T-helper 2 cell treated with Interferon-gamma antibody and Interleukin-4, amounts not matched to agents 5 μg/mL and 100 μg/mL, for 36 hours (primary cell): Measurements from ENCODE around the gene STXBP3.
A peak's percentile ranks its signal among the peaks of the same experiment; 100 is the strongest.
"Not testable (repeated sequence)": the region's sequence is repeated elsewhere in the genome, so short reads cannot be mapped to it uniquely, and the experiment has no call there.

Experiments used
- DNase-seq: peaks from one replicate; pipeline ENCODE4 v3.0.0; 2021; ENCODE audit warnings: low spot score
- H3K27ac Mint-ChIP-seq: one replicate; pipeline ENCODE4 v1.8.0; 2021; ENCODE audit warnings: mild to moderate bottlenecking, mixed read lengths
- H3K27me3 Mint-ChIP-seq: one replicate; pipeline ENCODE4 v1.8.0; 2021; ENCODE audit warnings: low read depth, mixed read lengths
- H3K36me3 Mint-ChIP-seq: one replicate; pipeline ENCODE4 v1.8.0; 2021; ENCODE audit warnings: low read depth, mixed read lengths
- H3K4me1 Mint-ChIP-seq: one replicate; pipeline ENCODE4 v1.8.0; 2021; ENCODE audit warnings: low read depth, mixed read lengths
- H3K4me3 Mint-ChIP-seq: one replicate; pipeline ENCODE4 v1.8.0; 2022; ENCODE audit warnings: mild to moderate bottlenecking, moderate library complexity, mixed read lengths
- H3K9me3 Mint-ChIP-seq: one replicate; pipeline ENCODE4 v1.8.0; 2021; ENCODE audit warnings: mixed read lengths

Gene STXBP3

DNA sequence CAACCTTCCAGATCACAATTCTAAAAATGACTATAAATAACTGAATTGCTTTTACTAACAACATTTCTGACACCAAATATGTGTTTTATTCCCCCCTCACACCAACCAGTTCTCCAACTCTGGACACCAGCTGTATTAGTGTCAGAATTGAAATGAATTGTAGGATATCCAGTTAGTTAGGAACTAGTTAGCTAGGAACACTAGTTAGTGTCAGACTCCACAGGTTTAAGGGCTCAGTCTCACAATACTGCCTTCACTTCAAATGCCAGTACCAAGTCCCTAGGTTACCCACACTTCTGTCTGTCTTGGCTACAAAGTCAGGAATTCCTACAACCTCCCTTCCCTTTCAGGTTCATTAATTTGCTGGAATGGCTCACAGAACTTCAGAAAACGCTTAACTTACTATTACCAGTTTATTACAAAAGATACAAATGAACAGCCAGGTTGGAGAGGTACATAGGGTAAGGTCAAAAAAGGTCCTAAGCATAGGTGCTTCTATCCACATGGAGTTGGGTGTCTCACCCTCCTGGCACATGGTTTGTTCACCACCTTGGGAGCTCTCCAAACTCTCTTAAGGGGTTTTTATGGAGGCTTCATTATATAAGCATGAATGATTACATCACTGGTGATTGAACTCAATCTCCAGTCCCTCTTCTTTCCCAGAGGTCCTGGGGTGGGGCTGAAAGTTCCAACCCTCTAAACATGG lies 4.2 kb downstream of the STXBP3 start:
- Mint-ChIP-seq H3K27me3 (no peaks in the 10 kb centered on the region), H3K27ac (no peak overlapping the region), H3K36me3 (peaks cover 32% of the 10 kb centered on the region), H3K9me3 (no peaks in the 10 kb centered on the region), H3K4me3 (no peak overlapping the region), H3K4me1 (peaks cover 35% of the 10 kb centered on the region)
- no peak for DNase-seq

DNA sequence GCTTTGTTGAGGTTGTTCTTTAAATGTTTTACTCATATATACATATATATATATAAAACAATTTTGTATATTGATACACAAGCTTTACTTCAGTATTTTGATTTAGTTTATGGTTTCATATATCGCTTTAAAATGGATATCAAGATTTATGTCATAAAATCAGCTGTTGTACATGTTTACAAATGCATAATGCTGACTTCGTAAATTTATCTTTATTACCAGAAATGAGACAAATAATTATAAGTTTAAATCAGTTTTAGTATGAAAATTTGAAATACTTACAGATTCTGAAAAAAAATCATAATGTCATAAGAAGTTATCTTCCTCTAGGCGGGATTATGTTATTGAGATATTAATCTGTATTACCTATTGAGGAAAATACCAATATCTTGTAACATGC lies 6.9 kb downstream of the STXBP3 start:
- no peaks in the 10 kb centered on the region for H3K9me3 Mint-ChIP-seq
- no peaks in the 10 kb centered on the region for H3K27me3 Mint-ChIP-seq
- H3K36me3 Mint-ChIP-seq, result peaks cover 31% of the 10 kb centered on the region
- no peak overlapping the region for H3K27ac Mint-ChIP-seq
- no peak for DNase-seq
- H3K4me1 Mint-ChIP-seq, result peaks cover 23% of the 10 kb centered on the region
- H3K4me3 Mint-ChIP-seq, result no peak overlapping the region

DNA sequence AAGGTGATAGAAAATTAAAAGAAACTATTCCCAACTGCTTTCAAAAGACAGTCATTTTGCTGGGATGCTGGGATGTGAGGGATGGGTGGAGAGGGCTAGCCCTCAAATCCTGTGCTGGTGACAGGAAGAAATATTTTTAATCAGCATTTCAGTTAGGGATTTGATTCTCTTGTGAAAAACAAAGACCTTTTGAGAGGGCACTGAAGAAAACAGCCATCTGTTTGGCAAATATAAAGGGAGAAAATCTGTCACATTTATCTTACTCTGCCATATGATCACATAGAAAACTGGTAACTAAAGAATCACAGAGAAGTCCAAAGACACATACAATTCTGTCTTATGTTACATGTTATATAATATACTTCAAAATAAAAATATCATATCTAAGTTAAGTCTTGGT lies 12.3 kb downstream of the STXBP3 start:
- no peaks in the 10 kb centered on the region for H3K27me3 Mint-ChIP-seq
- no peak overlapping the region for H3K4me3 Mint-ChIP-seq
- no peaks in the 10 kb centered on the region for H3K9me3 Mint-ChIP-seq
- no peak for DNase-seq
- H3K27ac Mint-ChIP-seq, result no peak overlapping the region
- no peaks in the 10 kb centered on the region for H3K4me1 Mint-ChIP-seq
- peaks cover 30% of the 10 kb centered on the region for H3K36me3 Mint-ChIP-seq

DNA sequence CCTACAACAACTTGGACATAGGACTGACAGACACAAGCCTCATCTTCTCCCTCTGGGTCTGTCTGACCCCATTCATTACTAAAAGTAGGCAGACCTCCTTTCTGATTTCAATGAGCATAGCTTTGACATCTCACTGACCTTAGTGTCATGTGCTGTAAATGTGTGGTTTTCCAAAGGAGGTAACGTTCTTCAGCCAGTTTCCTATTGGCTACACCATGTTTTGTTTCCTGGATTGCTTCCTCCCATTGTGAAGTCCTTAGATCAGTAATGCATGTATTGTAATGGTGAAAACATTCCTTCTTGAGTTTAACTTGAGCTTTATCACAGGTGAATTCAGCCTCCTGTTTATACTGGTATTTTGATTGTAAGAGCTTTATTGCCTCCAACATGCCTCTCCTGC lies 20.6 kb downstream of the STXBP3 start:
- H3K27me3 Mint-ChIP-seq, result no peaks in the 10 kb centered on the region
- DNase-seq, result no peak
- no peak overlapping the region for H3K27ac Mint-ChIP-seq
- no peaks in the 10 kb centered on the region for H3K9me3 Mint-ChIP-seq
- no peaks in the 10 kb centered on the region for H3K4me1 Mint-ChIP-seq
- peaks cover 26% of the 10 kb centered on the region for H3K36me3 Mint-ChIP-seq
- no peak overlapping the region for H3K4me3 Mint-ChIP-seq

DNA sequence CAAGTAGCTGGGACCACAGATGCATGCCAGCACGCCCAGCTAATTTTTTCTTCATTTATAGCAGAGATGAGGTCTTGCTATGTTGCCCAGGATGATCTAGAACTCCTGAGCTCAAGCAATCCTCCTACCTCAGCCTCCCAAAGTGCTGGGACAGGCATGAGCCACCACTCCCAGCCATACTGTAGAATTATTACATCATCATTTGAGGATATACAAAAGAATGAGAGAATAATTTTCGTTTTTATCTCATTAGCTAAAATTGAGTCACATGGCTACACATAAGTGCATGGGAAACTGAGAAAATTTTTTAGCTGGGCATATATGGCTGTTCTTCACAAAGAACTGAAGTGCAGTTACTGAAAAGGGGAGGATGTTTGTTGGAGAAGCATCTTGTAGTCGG lies 21.2 kb downstream of the STXBP3 start:
- H3K4me3 Mint-ChIP-seq, result no peak overlapping the region
- H3K27me3 Mint-ChIP-seq, result no peaks in the 10 kb centered on the region
- H3K36me3 Mint-ChIP-seq, result peaks cover 23% of the 10 kb centered on the region
- H3K27ac Mint-ChIP-seq, result no peak overlapping the region
- no peaks in the 10 kb centered on the region for H3K4me1 Mint-ChIP-seq
- H3K9me3 Mint-ChIP-seq, result no peaks in the 10 kb centered on the region
- no peak for DNase-seq

DNA sequence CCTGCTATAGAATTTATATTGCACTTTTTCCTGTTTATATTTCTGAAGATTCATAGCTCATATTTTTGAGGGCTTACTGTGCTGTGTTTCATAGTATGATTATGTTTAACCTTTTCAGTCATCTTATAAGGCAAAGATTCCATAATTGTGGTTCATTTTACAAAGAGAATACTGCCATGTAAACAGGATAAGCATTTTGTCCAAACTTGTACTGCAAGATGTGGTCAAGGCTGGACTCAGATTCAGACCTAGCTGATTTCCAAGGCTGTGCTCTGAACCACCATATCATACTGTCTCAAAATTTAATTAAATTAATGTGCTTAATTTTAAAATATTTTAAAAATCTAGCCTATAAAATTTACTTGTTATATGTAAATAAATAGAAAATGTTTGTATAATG lies 31.4 kb downstream of the STXBP3 start:
- no peaks in the 10 kb centered on the region for H3K27me3 Mint-ChIP-seq
- no peak overlapping the region for H3K4me3 Mint-ChIP-seq
- peaks cover 45% of the 10 kb centered on the region for H3K36me3 Mint-ChIP-seq
- DNase-seq, result no peak
- H3K27ac Mint-ChIP-seq, result no peak overlapping the region
- no peaks in the 10 kb centered on the region for H3K4me1 Mint-ChIP-seq
- H3K9me3 Mint-ChIP-seq, result no peaks in the 10 kb centered on the region

DNA sequence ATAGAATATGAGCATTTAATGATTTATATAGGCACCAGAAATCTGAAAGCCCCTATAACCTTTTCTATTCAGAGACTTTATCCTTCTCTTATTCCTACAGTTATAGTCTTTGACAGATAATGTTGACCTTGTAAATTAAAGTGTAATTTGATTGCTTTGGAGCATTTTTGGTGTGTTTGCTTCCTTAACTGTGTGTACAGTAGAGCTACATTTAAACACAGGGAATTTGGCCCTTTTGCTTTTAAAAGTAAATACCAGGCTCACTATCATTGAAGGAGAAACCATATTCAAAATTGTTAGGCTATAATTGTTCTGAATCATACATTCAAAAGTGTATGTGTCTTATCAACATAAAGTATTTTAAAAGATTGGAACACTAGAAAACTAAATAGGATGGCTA lies 33.0 kb downstream of the STXBP3 start:
- peaks cover 52% of the 10 kb centered on the region for H3K36me3 Mint-ChIP-seq
- no peaks in the 10 kb centered on the region for H3K4me1 Mint-ChIP-seq

DNA sequence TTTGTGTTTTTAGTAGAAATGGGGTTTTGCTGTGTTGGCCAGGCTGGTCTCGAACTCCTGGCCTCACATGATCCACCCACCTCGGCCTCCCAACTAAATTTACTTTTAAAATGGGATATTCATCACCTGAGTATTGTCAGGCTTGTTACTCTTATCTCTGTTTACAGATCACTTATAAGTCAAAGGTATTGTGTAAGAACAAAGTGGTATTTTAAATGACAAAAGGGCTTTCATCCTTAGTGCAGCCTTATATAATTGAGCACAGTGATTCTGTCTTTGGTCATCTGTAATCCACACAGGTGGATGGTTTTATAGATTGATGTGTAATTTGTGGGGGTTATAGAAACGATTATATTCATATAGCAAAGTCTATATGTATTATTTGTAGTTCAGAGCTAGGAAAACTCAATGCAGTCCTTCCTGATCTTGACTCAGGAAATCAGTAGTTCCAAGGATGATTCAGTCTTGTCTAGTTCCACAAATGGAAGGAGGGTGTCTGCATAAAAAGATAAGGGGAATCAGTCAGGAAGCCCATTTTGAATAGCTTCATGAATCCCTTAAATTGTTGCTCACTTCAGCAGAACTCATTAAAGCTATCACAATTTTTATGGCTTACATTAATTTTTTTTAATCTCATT lies 34.6 kb downstream of the STXBP3 start:
- H3K36me3 Mint-ChIP-seq, result peaks cover 61% of the 10 kb centered on the region
- H3K4me1 Mint-ChIP-seq, result no peaks in the 10 kb centered on the region
- no peak for DNase-seq
- no peak overlapping the region for H3K27ac Mint-ChIP-seq
- peaks cover 29% of the 10 kb centered on the region for H3K9me3 Mint-ChIP-seq
- no peak overlapping the region for H3K4me3 Mint-ChIP-seq
- H3K27me3 Mint-ChIP-seq, result no peaks in the 10 kb centered on the region

More for the DNA sequence above, 33.0 kb downstream of the STXBP3 start:
- Mint-ChIP-seq H3K27me3 (no peaks in the 10 kb centered on the region), H3K27ac (no peak overlapping the region), H3K9me3 (peaks cover 13% of the 10 kb centered on the region), H3K4me3 (no peak overlapping the region)
- no peak for DNase-seq

DNA sequence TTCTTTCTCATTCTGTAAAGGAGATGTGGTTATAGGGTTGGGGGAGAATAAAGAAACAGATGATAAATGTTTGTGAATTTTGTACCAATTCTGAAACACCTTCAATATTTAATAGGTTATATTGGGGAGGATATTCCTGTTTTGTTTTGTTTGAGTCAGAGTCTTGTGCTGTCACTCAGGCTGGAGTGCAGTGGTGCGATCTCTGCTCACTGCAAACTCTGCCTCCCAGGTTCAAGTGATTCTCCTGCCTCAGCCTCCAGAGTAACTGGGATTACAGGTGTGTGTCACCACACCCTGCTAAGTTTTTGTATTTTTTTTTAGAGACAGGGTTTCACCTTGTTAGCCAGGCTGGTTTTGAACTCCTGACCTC lies 35.1 kb downstream of the STXBP3 start:
- not testable (repeated sequence) for H3K4me1 Mint-ChIP-seq, H3K27ac Mint-ChIP-seq, H3K27me3 Mint-ChIP-seq, H3K4me3 Mint-ChIP-seq, DNase-seq
- Mint-ChIP-seq H3K9me3 (peaks cover 34% of the 10 kb centered on the region), H3K36me3 (peaks cover 65% of the 10 kb centered on the region)

DNA sequence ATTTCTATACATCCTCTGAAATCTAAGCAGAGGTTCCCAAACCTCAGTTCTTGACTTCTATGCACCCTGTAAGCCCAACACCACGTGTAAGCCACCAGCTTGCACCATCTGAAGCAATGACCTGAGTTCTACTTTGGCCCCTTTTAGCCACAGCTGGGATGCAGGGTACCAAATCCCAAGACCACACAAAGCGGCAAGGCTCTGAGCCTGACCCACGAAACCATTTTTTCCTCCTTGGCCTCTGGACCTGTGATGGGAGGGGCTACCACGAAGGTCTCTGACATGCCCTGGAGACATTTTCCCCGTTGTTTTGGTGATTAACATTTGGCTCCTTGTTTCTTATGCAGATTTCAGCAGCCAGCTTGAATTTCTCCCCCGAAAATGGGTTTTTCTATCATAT lies 38.8 kb downstream of the STXBP3 start:
- Mint-ChIP-seq H3K36me3 (peaks cover 77% of the 10 kb centered on the region), H3K27me3 (no peaks in the 10 kb centered on the region), H3K4me3 (no peak overlapping the region), H3K9me3 (peaks cover 38% of the 10 kb centered on the region), H3K4me1 (no peaks in the 10 kb centered on the region), H3K27ac (no peak overlapping the region)
- DNase-seq, result no peak

DNA sequence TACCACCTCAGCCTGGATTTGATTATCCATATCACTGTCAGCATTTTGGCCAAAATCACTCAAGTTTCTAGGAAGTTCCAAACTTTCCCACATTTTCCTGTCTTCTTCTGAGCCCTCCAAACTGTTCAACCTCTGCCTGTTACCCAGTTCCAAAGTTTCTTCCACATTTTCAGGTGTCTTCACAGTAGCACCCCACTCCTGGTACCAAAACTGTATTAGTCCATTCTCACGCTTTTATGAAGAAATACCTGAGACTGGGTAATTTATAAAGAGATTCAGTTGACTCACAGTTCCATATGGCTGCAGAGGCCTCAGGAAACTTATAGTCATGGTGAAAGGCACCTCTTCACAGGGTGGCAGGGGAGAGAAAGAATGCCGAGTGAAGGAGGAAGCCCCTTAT lies 39.4 kb downstream of the STXBP3 start:
- Mint-ChIP-seq H3K36me3 (peaks cover 80% of the 10 kb centered on the region), H3K4me3 (no peak overlapping the region), H3K27me3 (no peaks in the 10 kb centered on the region), H3K4me1 (no peaks in the 10 kb centered on the region), H3K9me3 (peaks cover 38% of the 10 kb centered on the region), H3K27ac (no peak overlapping the region)
- no peak for DNase-seq

DNA sequence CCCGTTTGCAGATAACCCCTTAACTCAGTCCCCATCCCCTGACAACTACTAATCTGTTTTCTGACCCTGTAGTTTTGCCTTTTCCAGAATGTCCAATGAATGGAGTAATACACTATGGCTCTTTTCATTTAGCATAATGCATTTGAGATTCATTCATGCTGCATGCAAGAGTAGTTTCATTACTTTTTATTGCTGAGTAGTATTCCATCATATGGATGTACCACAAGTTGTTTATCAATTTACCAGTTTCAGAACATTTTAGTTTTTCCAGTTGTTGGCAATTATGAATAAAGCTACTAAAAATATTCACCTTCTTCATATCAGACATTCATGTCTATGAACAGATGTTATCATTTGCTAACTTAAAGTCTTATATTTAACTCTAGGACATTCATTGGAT lies 45.3 kb downstream of the STXBP3 start:
- H3K27ac Mint-ChIP-seq, result no peak overlapping the region
- H3K4me3 Mint-ChIP-seq, result no peak overlapping the region
- DNase-seq, result no peak
- peaks cover 21% of the 10 kb centered on the region for H3K9me3 Mint-ChIP-seq
- peaks cover 73% of the 10 kb centered on the region for H3K36me3 Mint-ChIP-seq
- no peaks in the 10 kb centered on the region for H3K4me1 Mint-ChIP-seq
- no peaks in the 10 kb centered on the region for H3K27me3 Mint-ChIP-seq

DNA sequence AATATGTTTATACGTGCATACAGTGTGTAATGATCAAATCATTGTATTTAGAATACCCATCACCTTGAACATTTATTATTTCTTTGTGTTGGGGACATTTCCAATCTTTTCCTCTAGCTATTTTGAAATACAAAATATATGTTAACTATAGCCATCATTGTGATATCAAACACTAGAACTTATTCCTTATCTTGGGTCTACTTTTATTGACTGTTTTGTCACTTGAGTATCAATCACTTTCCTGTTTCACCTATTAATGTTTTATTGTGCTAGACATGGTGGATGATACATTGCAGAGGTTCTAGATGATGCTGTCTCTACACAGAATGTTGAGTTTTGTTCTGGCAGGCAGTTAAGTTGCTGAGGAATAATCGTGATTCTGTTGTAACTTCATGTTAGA lies 45.9 kb downstream of the STXBP3 start:
- peaks cover 67% of the 10 kb centered on the region for H3K36me3 Mint-ChIP-seq
- no peaks in the 10 kb centered on the region for H3K27me3 Mint-ChIP-seq

DNA sequence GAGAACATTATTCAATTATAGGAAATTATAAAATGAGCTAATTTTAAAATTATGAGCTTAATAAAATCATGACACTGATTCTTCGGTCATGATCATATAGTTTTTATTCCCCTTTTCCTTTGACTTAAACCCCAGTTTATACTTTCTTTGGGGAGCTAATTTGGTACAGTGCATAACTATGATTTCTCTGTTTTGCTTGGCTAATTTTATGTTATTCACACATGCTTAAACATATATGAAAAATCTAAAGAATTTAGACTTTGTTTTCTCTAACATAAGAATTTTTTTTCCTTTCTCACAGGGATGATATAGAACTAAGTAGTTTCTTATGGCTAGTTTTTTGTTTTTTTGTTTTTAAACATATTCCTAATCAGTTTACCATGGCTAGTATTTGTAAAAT lies 52.5 kb downstream of the STXBP3 start:
- H3K36me3 Mint-ChIP-seq, result peaks cover 44% of the 10 kb centered on the region
- H3K27ac Mint-ChIP-seq, result no peak overlapping the region
- H3K9me3 Mint-ChIP-seq, result no peaks in the 10 kb centered on the region
- no peak overlapping the region for H3K4me3 Mint-ChIP-seq
- peaks cover 2% of the 10 kb centered on the region for H3K4me1 Mint-ChIP-seq
- no peak for DNase-seq
- no peaks in the 10 kb centered on the region for H3K27me3 Mint-ChIP-seq

More for the DNA sequence above, 45.9 kb downstream of the STXBP3 start:
- DNase-seq, result no peak
- H3K4me3 Mint-ChIP-seq, result no peak overlapping the region
- H3K27ac Mint-ChIP-seq, result no peak overlapping the region
- H3K4me1 Mint-ChIP-seq, result no peaks in the 10 kb centered on the region
- H3K9me3 Mint-ChIP-seq, result peaks cover 19% of the 10 kb centered on the region

DNA sequence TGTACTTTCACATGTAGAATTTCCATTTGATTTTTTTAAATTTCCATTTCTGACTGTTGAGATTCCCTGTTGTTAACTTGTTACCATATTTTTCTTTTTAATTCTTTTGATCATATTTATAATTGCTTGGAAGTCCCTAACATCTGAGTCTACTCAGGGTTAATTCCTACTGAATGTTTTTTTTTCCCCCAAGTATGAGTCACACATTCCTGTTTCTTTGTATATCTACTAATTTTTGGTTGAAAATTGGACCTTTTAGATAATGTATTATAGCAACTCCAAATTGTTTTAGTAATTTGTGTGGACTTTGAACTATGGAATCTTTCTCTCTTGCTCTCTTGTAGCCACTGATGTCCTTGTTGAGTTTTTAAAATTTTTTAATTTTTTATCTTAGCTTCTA lies 54.6 kb downstream of the STXBP3 start:
- no peaks in the 10 kb centered on the region for H3K9me3 Mint-ChIP-seq
- no peak overlapping the region for H3K4me3 Mint-ChIP-seq
- H3K27me3 Mint-ChIP-seq, result no peaks in the 10 kb centered on the region
- peak overlapping the region; percentile 15 for H3K27ac Mint-ChIP-seq
- H3K4me1 Mint-ChIP-seq, result peaks cover 4% of the 10 kb centered on the region
- DNase-seq, result no peak
- H3K36me3 Mint-ChIP-seq, result peaks cover 39% of the 10 kb centered on the region
